NCI-H526 (cell line): ENCODE results near the gene ATP2C1.
"Not testable (repeated sequence)": the region's sequence is repeated elsewhere in the genome, so short reads cannot be mapped to it uniquely, and the experiment has no call there.

Experiments used
- DNase-seq, 2 experiments: peaks; one replicate each; lab custom pipeline; 2025; lab: John Stamatoyannopoulos, UW

Gene ATP2C1

GRCh38 chr3:130893376-130894129, at the start of gene ATP2C1:
ATP2C1 (plus strand) TSS chr3:130894084; CDS start chr3:130894770, 686 bp downstream.
- peak; percentile 89 to 97 for DNase-seq

GRCh38 chr3:130844462-130844861, 49.4 kb upstream of the ATP2C1 start:
- DNase-seq, result no peak

DNA sequence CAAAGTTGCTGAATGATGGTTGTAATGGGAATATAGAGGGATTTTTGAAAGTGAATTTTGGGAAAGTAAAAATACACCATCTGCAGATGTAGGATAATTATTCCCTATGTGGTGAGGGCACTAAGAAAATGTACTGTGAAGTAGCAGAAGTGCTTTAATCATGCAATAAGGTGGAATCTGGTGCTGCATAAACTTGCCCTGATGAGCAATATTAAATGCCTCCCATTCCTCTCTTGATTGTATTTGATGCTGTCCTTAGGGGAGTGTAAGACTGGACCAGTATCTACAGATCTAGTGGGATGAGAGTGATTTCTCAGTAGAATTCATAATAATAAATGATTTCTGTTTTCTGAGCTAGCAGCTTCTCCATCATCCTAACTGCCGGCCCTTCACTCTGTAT, 47.7 kb upstream of the ATP2C1 start:
- DNase-seq, result no peak

DNA sequence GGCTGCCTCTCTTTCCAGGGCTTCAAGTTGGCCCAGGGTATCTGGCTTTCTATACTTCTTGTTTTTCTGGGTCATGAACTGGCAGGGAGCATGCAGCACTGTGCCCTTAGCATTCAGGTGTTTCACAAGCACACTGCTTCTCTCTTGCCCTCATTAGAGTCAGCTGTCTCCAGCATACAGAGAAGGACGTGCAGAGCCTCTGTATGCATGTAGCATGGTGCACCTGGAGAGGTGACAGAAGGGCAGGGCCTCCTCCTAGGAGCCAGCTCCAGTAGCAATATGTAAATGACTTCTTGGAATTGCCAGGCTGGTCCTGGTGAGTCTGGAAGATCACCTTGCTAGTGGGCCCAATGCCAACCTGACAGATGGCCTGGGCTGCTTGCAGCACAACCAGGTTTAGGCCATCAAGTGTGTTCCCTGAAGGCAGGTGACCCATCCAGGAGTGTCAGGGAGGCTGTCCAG, 44.8 kb upstream of the ATP2C1 start:
- peak; percentile 7 to 44 for DNase-seq

GRCh38 chr3:130850044-130850797, 43.7 kb upstream of the ATP2C1 start:
- peak in 1 of 2 experiments; percentile 57 for DNase-seq

DNA sequence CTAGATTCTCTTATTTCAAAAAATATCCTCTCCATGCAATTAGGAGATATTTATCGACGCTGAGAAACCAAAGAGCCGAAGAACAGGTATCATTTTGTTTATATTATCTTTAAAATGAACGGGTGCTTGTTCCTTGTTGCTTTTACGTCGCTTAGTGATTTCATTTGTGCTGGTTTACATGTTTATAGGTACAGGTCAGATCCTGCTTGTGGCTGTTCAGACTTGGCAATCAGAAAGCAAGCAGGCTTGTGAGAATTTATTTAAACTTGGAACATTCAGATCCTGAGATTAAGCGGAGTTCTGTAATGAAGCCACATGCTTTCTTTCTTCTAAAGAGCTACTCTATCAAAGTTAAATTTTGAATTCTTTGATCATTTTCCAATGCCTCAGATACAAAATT, 43.0 kb upstream of the ATP2C1 start:
- DNase-seq, result peak in 1 of 2 experiments; percentile 25

DNA sequence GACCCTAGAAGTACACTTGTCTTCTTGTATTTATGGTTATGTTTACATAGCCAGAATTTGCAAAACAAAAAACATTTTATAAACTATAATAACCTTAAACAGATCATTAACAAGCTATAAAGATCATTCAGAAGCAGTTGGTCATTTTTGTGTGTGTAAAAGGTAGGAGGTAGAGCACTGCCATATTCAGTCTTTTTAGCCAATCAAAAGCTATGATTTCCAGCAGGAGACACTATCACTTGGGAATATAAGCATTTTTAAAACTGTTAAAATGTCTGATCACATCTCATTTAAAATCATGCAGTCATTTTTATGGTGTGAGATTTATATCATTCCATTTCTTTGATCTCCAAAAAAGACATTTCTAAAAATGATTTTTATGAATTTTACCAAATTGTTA, 42.6 kb upstream of the ATP2C1 start:
- no peak for DNase-seq

DNA sequence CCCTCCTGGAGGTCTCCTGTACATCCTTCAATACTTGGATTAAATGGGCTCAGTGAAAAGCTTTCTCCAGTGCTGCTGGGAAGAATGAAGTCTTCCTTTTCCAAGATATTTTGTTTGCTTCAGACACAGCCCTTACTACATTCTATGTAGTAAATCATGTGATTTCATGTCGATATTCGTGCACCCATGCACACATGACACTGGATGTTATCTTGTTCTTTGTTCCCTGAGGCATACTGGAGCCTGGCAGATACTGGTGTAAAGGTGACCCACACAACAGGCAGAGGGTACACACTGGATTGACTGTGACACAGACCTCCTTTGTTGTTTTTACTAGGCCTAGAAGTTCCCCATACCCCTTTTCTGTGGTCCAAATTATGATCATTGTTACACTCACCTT, 40.3 kb upstream of the ATP2C1 start:
- DNase-seq, result no peak

DNA sequence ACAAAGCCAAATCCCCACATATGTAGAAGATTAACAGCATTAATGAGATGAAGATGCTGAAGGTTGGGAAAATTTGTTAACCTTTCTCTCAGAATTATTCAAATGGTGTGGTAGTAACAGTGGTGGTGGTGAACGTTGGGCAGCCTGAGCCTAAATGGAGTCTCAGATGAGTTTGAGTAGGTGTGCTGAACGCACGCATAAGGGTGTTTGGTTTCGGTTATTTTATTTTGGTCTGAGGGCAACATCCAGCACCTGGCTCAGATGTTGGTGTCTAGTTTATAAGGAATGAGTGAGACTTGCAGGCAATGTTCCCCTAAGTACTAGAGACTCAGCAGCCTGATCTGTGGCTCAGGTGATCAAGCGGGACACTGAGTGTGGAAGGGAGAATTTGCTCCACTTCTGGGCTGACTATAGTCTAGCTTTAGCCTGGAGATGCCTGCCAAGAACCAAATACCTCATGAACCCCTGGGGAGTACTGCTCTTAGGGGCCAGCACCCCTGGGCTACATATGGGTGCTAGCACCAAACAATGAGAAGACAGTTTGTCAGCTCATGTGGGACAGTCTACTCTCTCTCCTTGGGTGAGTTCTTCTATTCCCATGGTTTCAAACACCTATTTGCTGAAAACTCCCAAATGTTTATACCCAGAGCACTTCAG, 39.5 kb upstream of the ATP2C1 start:
- DNase-seq, result no peak

DNA sequence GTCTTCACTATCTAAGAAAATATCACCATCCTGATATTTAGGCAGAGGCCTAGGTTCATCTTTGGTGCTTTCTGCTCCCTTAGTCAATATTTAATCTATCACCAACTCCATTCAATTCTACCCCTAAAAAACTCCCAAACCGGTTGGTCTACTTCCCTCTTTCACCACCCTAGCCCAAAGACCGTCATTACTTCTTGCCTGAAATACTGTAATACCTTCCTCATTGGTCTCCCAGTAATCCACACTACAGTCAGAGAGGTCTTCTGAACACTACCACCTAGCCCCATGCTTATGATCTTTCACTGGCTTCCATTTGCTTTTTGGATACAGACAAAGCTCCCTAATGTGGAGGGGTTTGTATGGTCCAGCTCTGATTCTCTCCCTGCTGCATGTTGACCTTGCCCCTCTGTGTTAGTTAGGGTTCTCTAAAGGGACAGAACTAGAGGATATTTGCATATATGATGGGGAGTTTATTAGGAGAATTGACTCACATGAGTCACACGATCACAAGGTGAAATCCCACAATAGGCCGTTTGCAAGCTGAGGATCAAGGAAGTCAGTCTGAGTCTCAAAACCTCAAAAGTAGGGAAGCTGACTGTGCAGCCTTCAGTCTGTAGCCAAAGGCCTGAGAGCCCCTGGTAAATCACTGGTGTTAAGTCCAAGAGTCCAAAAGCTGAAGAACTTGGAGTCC, 36.4 kb upstream of the ATP2C1 start:
- DNase-seq, result no peak

- not testable (repeated sequence) for DNase-seq
Measured at GRCh38 chr3:130862130-130862529, 31.8 kb upstream of the ATP2C1 start.

DNA sequence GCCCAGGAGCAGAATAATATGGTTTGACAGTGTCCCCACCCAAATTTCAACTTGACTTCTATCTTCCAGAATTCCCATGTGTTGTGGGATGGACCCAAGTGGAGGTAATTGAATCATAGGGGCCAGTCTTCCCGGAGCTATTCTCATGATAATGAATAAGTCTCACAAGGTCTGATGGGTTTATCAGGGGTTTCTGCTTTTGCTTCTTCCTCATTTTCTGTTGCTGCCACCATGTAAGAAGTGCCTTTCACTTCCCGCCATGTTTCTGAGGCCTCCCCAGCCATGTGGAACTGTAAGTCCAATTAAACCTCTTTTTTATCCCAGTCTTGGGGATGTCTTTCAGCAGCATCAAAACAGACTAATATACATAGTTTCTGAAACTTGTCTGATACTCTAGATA, 28.4 kb upstream of the ATP2C1 start:
- no peak for DNase-seq

DNA sequence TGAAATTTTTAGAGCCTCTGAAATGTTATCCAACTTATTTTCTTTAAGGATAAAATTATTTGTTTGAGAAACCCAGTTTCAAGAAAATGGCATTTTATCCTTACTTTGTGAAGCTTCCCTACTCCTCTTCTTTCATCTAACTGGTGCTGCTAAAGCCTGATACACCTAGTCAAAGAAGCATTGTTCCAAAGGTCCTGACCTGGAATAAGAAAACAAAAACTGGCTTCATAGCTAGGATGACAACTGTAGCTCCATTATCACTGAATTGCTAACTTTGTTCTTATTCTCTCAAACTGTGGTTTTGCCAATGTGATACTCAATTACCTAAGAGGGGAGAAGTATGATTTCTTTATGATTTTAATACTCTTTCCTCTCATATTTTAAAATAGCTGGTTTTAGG, 27.6 kb upstream of the ATP2C1 start:
- DNase-seq, result no peak

DNA sequence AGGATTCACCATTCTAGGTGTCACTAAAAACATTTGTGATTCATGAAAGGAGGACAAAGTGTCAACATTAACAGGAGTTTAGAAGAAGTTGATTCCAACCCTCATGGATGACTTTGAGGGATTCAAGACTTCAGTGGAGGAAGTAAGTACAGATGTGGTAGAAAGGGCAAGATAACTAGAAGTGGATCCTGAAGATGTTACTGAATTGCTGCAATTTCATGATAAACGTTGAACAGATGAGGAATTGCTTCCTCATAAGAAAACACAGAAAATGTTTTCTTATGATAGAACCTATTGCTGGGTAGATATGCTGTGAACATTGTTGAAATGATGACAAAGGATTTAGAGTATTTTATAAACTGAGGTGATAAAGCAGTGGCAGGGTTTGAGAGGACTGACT, 23.5 kb upstream of the ATP2C1 start:
- DNase-seq, result no peak

DNA sequence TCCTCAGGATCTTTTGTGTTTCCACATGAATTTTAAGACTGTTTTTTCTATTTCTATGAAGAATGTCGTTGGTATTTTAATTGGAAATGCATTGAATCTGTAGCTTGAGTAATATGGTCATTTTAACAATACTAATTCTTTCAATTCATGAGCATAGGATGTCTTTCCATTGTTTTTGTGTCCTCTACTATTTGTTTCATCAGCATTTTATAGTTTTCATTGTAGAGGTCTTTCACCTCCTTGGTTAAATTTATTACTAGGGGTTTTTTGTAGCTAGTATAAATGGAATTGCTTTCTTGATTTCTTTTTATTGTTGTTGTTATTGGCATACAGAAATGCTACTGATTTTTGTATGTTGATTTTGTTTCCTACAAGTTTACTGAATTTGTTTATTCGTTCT, 17.3 kb upstream of the ATP2C1 start:
- DNase-seq, result no peak

- no peak for DNase-seq
Measured at GRCh38 chr3:130878464-130878863, 15.4 kb upstream of the ATP2C1 start.

DNA sequence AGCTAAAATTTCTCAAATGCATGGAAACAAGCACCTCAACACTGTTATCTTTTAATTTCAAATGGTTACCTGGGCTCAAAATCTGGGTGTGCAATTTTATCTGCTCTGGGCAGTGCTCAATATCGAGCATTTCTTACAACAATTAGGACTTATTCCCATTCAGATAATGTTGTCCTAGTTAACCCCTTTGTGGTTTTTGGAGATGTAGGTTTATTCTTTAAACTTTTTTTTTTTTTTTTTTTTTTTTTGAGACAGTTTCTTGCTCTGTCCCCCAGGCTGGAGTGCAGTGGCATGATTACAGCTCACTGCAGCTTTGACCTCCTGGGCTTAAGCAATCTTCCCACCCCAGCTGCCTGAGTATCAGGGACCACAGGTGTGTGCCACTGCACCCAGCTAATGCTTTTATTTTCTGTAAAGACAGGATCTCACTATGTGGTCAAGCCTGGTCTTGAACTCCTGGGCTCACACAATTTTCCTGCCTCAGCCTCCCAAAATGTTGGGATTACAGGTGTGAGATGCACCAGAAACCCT, 4.4 kb upstream of the ATP2C1 start:
- DNase-seq, result no peak

- DNase-seq, result peak; percentile 83 to 88
Measured at GRCh38 chr3:130892759-130893375, 1.0 kb upstream of the ATP2C1 start.

GRCh38 chr3:130894130-130894985, 474 bp downstream of the ATP2C1 start:
- DNase-seq, result peak in 1 of 2 experiments; percentile 68

DNA sequence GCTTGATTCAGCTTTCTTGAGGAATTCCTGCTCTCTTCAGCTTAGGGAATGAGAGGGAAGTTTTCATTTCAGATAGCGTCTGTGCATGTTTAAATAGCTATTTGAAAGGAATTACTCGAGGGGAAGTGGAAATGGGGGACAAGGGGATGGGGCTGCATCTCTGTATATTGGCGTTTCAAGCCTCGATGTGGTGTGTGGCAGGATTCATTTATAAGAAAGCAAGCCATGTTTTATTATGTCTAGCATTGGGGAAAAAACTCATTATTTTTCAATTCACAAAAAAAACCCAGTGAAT, 1.0 kb downstream of the ATP2C1 start:
- no peak for DNase-seq
